Measurements from ENCODE around the gene ZFYVE9.

GRCh38 chr1:52364235-52364839, 222.4 kb downstream of the ZFYVE9 start:
- TF ChIP-seq CTCF (IDR thresholded peaks at IDR 0.05) = no peak
- TF ChIP-seq POLR2A (IDR thresholded peaks at IDR 0.05) = no peak
